SK-N-SH treated with all-trans-retinoic acid at 6 μM for 48 hours (cell line): ENCODE measurements around the gene GNAQ.

Experiments
- TCF4 ChIP-seq: fragments of 250-450 bp; sonication (Bioruptor Pico); IDR thresholded peaks from 2 replicates; pipeline ENCODE4 v1.8.0; 2021; ENCODE audit warnings: mild to moderate bottlenecking, moderate library complexity, borderline replicate concordance
- TOX ChIP-seq: fragments of 250-450 bp; sonication (Bioruptor Pico); IDR thresholded peaks from 2 replicates; pipeline ENCODE4 v1.8.0; 2021; ENCODE audit warnings: mild to moderate bottlenecking, moderate library complexity, borderline replicate concordance
- ZFP30 ChIP-seq: fragments of 450-650 bp; formaldehyde crosslinking; IDR thresholded peaks from 2 replicates; pipeline ENCODE4 v1.5.0; 2022; ENCODE audit warnings: mild to moderate bottlenecking, moderate library complexity
- TF ChIP-seq, protein P1 (sequence below): fragments of 250-450 bp; sonication (Bioruptor Pico); IDR thresholded peaks from 2 replicates; pipeline ENCODE4 v1.8.0; 2020; ENCODE audit warnings: mild to moderate bottlenecking, moderate library complexity, borderline replicate concordance
- TF ChIP-seq, protein P2 (sequence below): fragments of 250-450 bp; sonication (Bioruptor Pico); IDR thresholded peaks from 2 replicates; pipeline ENCODE4 v1.5.1; 2020; ENCODE audit warnings: low read depth, mild to moderate bottlenecking, moderate library complexity

DNA sequence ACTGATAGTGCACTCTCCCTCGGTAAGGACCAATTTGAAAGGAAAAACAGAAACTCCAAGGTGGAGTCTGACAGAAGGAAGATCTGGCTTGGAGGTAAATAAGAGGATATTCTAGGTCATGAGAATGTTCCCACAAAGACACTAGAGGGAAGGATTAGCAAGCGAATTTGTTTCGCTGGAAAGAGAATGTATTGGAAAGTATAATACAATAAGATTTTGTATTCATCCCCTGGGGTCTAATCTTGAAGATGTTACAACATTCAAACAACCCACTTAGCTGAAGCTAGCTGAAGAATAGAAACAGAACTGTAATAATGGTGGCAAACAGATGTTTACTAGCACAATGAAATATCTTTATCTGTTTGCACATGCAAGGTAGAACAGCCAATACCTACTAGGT lies 158.7 kb downstream of the GNAQ start:
- no peak for TF ChIP-seq ZFP30 (CRISPR knock-in tag)
- TF ChIP-seq, protein P1, sequence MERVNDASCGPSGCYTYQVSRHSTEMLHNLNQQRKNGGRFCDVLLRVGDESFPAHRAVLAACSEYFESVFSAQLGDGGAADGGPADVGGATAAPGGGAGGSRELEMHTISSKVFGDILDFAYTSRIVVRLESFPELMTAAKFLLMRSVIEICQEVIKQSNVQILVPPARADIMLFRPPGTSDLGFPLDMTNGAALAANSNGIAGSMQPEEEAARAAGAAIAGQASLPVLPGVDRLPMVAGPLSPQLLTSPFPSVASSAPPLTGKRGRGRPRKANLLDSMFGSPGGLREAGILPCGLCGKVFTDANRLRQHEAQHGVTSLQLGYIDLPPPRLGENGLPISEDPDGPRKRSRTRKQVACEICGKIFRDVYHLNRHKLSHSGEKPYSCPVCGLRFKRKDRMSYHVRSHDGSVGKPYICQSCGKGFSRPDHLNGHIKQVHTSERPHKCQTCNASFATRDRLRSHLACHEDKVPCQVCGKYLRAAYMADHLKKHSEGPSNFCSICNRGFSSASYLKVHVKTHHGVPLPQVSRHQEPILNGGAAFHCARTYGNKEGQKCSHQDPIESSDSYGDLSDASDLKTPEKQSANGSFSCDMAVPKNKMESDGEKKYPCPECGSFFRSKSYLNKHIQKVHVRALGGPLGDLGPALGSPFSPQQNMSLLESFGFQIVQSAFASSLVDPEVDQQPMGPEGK (CRISPR knock-in tag) = no peak
- no peak for TF ChIP-seq TOX (CRISPR knock-in tag)
- TF ChIP-seq, protein P2, sequence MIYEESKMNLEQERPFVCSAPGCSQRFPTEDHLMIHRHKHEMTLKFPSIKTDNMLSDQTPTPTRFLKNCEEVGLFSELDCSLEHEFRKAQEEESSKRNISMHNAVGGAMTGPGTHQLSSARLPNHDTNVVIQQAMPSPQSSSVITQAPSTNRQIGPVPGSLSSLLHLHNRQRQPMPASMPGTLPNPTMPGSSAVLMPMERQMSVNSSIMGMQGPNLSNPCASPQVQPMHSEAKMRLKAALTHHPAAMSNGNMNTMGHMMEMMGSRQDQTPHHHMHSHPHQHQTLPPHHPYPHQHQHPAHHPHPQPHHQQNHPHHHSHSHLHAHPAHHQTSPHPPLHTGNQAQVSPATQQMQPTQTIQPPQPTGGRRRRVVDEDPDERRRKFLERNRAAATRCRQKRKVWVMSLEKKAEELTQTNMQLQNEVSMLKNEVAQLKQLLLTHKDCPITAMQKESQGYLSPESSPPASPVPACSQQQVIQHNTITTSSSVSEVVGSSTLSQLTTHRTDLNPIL (CRISPR knock-in tag) = no peak
- TF ChIP-seq TCF4 (CRISPR knock-in tag) = no peak
